Muscle of back (tissue), 11 donors: ENCODE measurements around the gene PELI2. TPM values are rescaled to one million over a fixed set of nuclear protein-coding genes. Genes with fewer than 3 reads are reported as not detected.

Experiments
- DNase-seq, 3 donors: peaks; one replicate each; pipeline versions ENCODE4 v3.0.0 to v3.0.0-alpha.2; 2013
- polyA plus RNA-seq, 10 donors: library from polyadenylated mRNA; unstranded; fragments of 120-200 nt; gene quantifications; one replicate each; pipeline ENCODE4 v1.2.1, GENCODE V29; 2013; ENCODE audit not compliant: insufficient read length in 10 of 10

PELI2 gene
- polyA plus RNA-seq, 10 donors, result 3.7 to 7.5 (median 4.6) TPM

DNA sequence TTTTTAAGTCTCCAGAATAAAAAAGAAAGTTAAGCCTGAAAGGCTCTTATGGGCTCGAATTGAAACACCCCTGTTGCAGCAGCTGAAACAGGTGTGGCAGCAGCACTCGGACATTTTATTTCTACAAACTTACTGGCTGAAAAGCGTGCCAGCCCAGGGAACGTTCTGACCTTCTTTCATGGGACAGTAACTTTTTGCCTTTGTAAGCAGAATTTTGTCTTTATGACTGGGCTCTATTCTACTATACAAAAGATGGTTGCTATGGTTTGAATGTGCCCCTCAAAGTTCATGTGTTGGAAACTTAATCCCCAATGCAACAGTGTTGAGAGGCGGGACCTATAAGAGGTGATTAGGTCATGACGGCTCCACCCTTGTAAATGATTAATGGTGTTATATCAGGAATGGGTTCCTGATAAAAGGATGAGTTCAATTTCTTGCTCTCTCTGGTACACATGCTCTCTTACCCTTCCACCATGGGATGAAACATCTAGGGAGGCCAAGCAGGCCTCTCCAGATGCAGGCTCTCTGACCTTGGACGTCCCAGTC lies 52.7 kb downstream of the PELI2 start:
- DNase-seq, result no peak

DNA sequence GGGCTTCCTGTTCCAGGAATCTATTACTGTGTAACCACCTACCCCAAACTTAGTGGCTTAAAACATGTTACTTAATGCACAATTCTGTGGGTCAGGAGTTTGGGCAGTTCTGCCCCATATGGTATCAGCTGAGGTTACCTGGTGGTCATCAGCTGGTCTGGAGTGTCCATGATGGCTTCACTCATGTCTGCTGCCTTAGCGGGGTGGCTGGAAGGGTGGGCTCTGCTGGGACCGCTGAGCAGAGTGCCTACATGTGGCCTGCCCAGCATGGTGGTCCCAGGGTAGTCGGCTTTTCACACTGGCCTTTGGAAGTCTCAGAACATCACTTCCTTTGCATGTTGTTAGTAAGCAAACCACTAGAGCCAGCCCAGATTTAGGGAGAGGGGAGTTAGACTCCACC lies 53.9 kb downstream of the PELI2 start:
- DNase-seq, result no peak

DNA sequence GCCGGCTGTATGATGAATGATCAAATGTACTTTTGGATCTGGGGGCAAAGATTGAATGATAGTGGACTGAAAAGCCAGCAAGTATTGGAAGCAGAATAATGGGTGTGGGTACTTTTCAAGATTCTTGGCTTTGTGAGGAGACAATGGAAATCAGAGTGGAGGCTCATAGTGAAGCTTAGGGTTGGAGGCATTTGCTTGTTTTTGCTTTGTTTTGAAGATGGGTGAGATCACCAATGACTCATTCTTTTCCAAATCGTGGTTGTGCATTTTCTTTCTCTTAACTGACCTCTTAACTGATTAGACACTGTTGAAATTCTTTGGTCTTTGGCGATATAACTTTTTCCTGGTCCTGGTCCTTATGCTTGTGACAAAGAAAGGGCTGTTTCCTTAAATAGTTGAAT lies 54.4 kb downstream of the PELI2 start:
- peak in 1 of 3 donors; percentile 41 for DNase-seq

DNA sequence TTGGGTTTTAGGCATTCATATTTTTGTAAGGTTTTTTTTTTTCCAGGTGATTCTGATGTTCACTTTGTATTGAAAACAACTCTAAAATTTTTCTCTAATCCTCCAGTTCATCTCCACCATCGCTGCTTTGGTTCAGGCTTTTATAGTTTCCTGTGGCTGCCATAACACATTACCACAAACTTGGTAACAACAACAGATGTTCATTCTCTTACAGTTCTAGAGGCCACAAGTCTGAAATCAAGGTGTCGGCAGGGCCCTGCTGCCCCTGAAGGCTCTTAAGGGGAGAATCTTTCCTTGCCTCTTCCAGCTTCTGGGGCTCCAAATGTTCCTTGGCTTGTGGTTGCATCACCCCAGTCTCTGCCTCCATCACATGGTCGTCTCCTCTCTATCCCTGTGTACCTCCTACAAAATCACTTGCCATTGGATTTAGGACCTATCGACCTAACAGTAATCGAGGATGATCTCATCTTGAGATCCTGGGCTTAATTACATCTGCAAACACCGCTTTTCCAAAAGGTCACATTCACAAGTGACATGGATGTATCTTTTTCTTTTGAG lies 55.2 kb downstream of the PELI2 start:
- DNase-seq, result no peak

DNA sequence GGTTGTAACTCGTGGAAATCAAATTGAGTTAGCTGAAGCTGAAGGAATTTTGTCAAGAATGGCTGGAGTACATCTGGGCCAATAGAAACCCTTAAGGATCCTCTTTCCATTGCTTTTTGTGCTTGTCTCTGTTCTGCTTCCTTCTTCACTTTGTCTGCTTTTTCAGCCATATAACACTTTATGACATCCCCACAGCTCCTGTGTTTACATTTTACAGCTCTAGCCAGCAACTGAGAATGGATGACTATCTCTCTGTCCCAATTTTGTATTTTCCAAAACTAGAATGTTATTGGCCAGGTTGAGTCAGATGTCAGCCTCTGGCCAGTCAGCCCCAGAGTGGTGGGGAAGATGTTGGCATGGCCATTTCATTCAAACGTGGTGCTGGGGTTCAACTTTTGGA lies 57.6 kb downstream of the PELI2 start:
- no peak for DNase-seq

DNA sequence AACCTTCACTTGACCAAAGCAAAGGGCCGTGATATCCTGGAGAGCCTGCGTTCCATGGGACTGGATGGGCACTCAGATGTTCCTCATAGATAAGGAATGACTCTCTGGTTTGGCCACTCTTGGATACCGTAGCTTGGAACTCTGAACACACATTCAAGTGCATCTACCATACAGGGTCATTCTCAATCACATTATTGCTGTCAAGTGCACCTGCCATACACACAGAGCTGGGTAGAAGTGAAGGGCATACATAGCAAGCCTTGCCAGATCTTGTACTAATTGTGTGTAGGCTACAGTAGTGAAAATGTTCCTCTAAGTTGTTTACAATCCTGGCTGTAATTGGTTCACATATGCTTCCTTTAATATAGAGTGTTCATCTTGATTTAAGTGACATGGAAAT lies 58.3 kb downstream of the PELI2 start:
- no peak for DNase-seq

DNA sequence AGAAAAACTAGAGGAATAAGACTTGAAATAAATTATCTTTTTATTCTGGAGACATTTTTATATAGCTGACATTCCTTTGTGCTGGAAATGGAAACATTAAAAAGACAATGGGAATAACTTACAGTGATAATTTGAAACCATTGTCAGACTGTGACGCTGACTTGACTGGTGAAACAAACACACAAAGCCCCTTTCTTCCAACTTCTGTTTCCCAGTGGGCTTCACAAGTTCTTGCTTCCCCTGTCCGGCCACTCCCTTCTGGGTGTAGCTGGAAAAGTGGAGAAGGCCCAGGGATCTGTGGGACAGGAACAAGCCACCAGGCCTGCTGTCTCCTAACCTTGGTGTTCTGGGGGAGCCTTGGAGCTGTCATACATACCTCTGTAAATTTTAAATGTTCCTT lies 58.8 kb downstream of the PELI2 start:
- no peak for DNase-seq

DNA sequence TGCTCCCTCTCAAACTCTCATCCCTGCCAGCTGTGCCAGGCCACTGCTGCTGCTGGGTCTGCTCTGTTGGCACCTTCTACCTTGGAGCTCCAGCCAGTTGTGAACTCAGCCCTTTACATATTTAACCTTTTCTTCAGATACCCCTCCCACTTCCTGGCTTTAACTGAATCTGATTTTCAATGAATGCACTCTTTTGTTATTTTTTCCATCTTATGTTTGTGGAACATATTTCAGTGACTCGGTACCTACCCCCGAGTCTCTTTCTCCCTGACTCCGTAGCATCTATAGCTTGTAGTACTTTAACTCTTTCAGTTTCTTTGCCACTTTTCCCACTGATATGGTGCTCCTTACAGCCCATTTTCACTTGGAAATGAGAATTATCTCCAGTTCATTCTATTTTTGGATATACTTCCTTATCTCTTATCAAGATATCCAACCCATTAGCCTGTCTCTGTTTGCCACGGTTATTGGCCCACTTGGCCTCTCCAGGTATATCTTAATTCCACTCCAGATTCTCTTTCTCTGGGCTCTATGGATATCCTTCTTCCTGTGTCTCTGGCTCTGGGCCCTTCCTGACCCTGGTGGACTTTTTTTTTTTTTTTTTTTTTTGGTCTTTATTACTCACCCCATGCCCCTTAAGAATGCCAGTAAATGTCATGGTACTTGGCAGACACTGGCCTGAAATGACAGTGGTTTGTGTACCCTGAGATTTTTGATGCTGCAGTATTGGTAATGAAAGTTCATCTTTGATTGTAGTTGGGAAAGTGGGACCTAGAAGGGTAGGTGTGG lies 62.7 kb downstream of the PELI2 start:
- DNase-seq, result no peak

DNA sequence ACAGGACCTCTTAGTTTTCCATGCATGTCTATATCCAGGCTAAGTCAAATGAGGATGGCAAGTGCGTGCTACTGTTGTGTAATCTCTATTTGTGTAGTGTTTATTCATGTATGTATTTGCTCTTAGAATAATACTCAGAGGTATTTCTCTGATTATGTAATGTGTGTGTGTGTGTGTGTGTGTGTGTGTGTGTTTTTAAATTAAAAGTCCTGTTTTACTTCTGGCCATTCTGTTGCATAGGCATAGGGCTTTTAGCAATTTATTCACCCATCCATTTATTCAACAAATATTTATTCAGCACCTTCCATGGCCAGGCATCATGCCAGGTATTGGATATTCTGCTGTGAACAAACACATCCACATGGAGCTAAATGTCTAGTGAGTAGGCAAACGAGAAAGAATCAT lies 63.5 kb downstream of the PELI2 start:
- DNase-seq, result no peak

DNA sequence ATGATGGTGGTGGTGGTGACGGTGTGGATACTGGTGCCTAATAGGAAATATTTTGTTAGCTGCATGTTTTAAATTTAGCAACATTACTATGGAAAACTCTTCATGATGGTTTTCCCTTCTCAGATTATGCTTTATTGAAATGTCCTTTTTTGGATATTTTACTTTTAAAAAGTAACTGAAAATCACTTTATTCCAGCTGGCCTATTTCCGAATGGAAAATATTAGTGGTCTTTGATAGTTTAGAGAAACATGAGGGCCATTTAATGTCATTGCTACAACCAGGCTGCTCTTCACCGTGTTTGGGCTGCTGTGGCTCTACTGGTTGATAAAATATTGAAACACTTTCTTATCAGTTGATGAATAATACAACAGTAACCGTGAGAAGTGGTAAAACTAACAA lies 64.2 kb downstream of the PELI2 start:
- no peak for DNase-seq

DNA sequence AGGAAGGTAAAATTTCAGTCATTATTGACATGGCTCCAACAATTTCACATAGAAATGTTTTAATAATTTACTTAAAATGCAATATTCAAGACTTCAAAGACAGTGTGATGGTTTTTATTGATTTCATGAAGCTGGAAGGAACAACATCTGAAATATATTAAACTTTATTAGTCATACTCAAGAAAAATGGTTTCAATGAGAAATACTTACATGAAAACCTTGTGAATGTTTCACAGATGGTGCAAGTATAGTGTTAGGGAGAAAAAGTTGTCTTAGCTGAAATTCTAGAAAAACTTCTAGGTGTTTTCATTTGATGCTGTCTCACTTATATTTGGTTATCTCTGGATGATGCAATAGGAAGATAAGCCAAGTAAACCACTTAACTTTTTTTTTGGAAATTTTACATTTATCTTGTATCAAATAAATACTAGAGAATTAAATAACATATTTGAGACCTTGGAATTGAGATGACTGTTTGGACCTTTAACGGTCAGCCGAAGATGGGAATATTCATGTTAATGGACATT lies 65.5 kb downstream of the PELI2 start:
- no peak for DNase-seq

DNA sequence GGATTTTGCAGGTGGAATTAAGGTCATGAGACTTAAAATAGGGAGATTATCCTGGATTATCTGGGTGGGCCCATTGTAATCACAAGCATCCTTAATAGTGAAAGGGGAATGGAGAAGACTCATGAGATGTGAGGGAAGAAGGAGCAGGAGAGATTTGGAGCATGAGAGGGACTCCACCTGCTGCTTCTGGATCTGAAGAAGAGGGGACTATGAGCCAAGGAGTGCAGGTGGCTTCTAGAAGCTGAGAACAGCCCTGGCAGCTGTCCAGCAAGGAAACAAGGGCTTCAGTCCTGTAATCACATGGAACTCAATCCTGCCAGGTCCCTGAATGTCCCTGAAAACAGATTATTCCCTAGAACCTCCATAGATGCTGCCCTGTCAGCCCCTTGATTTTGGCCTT lies 67.8 kb downstream of the PELI2 start:
- DNase-seq, result peak in 1 of 3 donors; percentile 51

DNA sequence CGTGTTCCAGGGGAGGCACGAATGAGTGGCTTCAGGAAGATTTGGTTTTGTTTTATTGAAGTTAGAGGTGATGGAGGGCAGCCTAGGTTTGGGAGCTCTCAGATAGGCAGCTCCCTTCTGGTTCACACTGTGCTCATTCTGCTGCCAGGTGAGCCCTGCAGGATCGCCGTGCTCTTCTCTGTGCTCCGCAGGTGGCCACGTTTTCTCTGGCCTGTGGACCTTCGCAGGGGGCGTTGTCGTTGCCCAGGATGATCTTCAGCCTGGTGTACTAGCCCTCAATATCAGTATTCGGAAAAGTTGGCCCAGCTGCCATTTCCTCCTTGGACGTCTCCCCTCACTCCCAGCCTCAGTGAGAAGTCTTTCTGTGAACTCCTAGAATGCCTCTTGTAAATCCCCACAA lies 69.5 kb downstream of the PELI2 start:
- no peak for DNase-seq

DNA sequence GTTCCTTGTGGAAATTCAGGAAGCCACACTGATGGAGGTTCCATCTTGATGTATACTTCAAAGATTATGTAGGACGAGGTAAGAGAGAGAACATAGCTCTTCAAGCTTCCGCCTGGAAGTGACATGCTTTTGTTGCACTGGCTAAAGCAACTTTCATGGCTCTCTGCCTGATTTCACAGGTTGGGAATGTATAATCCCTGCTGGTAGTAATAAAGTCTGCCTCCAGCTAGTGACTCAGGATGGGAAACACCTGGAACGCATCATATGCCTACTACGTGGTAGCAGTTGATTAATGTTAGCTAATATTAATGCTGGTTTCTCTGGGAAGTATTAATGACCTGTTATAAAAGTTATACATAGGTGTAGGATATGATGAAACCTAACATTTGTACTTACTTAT lies 71.1 kb downstream of the PELI2 start:
- peak in 2 of 3 donors; percentile 35 to 41 for DNase-seq

DNA sequence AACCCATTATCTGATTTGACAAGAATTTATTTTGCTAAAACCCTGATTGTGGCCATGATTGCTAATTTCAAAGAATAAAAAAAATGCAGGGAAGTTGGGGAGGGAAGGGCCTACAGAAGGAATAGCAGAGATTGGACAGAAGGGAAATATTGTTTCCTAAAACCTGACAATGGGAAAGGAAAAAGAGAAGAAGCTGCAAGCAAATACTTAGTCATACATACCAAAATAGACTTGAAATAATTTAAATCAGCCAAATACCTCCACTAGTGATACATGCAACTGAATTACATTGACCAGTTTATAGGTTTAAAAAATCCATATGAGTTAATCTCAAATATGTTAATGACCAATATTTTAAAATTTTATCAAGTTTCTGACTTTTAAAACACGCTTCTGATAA lies 75.1 kb downstream of the PELI2 start:
- DNase-seq, result no peak

DNA sequence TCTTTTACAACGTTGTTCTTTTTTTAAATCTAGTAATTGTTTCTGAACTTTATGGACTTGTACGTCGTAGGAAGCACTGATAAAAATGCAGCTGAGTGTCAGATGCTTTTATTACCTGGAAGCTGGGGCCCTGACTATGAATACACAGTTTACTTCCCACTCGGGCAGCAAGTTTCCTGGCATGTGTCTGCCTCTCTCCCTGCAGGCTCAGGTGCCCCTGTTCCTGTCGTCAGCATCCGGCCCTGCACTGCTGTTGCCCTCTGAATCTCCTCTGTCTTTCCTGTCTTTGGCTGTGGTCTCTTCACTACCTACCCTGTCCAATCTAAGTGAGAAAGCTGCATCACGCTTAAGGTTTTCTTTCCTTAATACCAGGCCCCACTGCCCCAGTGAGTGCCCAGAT lies 75.8 kb downstream of the PELI2 start:
- DNase-seq, result no peak

DNA sequence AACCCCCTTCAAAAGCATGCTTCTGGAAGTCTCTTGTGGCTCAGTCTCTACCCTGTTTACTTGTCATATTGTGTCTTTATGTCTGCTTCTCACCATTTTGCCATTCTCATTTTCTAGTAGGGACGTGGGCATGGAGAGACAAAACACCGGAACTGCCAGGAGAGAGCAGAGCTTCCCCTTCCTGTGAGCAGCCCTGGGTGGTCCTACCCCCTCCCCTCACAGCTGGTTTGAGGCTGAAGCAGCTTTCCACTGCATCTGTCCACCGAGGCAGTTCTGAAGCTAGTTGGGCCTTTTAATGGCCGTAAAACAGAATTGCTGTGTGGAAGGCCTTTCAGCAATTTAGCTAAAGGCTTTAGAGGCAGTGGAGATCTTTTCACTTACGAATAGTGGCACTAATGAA lies 77.0 kb downstream of the PELI2 start:
- peak in 1 of 3 donors; percentile 58 for DNase-seq

DNA sequence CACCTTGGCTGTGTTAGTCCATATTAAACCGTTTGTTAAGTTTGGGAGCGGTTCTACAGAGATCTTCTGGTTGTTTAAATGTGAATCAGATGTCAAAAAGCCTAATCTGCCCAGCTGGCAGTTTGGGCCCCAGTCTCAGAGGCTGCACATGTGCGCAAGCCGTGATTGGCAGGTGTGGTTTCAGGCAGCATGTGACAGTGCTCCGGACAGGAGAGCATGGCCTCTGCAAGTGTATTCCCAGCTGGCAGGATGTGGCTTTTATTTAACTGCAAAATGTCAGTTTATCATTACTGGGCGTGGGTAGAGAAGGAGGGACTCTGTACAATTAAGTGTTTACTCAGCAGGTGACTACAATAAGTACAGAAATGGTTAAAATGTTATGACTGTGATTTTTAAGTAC lies 77.5 kb downstream of the PELI2 start:
- no peak for DNase-seq

DNA sequence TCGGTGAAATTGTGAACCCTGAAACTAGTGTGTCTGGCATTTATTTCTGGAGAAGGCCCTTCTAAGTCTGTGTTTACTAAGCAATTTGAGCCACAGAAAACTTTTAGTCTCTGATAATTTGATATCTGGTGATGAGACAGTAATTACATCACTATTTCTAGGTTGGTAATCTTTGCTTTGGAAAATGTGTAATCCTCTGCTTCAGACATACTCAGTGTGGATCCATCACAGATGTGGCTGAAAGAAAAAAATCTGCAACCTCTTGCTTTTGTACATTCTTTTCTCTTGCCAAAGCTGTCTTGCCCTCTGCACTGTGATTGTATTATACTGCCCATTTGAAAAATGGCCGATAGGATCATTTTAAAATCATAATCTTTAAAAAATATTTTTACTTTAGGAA lies 78.1 kb downstream of the PELI2 start:
- DNase-seq, result no peak

DNA sequence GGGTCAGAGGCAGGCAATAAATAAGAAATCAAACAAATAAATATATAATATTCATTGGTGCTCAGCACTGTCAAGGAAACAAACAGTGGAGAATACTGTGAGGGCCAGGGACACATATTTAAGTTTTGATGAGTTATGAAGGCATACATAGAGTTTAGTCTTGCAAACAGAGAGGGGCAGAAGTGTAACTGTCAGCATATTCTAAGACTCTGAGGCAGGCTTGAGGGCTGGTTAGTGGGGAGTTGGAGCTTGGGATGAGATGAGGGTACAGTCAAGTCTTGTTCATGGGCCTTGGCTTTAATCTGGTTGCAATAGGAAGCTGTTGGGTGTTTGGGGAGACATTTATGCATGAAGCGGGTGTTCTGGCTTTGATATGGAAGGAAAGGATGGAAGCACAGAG lies 78.9 kb downstream of the PELI2 start:
- no peak for DNase-seq

DNA sequence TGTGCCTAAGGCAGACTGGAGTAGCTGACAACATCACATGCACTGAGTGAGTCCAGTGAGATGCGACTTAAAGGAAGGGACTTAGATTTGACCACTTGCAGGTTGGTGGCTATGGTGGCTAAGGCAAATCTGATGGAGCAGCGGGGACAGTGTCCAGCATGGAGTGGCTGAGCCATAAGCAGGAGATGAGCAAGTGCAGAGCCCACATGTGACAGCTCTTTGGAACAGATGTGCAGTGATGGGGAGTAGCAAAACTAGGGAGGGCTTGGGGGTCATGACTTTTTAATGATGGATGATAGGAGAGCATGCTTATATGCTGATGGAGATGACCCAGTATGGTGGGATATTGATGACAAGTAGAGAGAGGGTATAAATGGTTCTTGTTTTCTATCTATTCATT lies 80.2 kb downstream of the PELI2 start:
- DNase-seq, result no peak

DNA sequence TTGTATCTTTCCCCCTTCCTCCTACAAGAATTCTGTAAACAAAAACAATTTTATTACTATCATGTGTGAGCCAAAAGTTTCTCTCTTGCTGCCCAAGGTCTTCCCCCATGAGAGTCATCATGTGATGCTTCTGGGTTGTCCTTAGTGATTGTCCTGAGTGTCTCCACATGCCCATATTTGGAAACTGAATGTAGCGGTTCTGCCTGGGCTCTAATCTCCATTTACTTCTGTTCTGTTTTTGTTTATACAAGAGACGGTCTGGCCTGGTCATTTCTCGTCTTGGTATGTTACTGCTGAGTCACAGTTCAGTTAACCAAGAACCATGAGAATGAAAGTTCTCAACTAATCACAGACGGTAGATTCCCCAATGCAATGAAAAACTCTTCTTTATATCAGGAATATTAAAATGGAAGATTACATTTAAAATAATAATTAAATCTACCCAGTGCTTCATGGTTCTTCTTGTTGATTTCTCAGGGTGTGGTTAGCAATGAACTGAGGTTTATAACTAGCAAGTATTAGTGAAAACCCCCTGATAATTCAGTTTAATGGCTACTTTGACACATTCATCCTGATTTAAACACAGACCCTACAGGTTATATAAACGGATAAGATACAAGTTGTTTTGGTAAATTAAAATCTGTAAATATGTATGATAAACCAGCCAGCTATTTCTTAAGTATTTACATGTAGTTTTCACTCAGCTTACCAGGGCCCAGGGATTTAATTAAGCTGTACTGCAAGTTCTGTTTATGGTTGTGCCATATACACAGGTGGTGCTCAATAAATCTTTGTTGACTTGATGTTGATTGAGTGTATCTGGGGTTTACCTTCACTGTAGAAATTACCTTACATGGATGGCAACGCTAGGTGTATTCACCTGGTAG lies 81.1 kb downstream of the PELI2 start:
- peak in 2 of 3 donors; percentile 35 to 82 for DNase-seq
